ENCODE measurements around the gene ADSS1.
"Not testable (repeated sequence)": the region's sequence is repeated elsewhere in the genome, so short reads cannot be mapped to it uniquely, and the experiment has no call there.

ADSS1 gene

DNA sequence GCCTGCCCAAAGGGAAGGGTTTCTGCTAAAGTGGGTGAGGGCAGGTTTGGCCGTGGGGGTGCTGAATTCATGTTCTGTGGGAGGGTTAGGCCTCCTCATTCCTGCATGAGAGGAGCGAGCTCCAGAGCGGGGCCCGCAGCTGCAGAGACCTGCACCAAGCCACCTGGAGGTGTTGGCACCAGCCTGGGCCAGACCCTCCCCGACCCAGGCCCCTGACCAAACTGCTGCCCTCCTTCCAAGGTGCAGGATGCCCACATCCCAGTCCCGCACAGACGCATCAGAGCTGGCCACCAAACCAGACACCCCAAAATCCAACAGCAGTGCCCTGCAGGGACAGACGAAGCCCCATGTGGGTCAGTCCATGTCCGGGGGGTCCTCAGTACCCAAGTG lies 10.6 kb downstream of the ADSS1 start:
- DNase-seq (ENCODE audit: low read depth): no peak

GRCh38 chr14:104734991-104735779 lies 11.2 kb downstream of the ADSS1 start:
- DNase-seq (ENCODE audit: low read depth): no peak

DNA sequence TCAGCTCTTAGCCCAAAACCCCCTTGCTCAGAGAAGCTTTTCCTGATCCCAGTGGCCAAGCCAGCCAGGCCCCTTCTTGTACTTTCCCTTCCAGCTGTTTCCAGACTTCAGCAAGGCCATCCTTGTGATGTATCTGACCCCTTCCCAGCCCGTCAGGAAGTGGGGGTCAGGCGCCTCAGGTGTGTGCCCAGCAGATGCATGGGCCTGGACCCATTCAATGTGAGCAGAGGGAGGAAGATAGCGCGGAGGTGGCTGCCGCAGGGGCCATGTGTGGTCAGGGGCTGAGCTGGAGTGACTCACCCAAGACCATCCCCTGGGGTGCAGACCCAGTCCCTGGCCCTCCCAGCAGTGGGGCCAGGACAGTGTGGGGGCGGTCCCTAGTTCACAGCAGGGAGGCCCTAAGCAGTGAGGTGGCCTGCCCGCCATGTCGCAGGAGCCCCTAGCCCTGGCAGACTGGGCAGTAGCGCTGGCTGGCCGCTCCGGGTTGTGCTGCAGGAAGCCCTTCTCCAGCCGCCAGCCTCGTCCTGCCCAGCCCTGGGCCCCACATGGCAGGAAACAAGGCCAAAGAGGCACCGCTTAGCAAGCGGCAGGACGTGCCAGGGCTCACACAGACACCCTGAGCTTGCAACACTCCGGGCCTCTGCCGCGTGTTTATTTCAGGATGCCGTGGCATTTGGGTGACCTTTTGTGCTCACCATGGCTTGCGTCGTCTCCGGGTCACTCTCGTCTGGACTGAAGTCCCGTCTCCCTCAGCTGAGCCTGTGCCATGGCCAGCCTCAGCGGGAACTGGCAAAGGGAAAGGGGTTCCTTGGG lies 12.0 kb downstream of the ADSS1 start:
- no peak for DNase-seq (ENCODE audit: low read depth)

DNA sequence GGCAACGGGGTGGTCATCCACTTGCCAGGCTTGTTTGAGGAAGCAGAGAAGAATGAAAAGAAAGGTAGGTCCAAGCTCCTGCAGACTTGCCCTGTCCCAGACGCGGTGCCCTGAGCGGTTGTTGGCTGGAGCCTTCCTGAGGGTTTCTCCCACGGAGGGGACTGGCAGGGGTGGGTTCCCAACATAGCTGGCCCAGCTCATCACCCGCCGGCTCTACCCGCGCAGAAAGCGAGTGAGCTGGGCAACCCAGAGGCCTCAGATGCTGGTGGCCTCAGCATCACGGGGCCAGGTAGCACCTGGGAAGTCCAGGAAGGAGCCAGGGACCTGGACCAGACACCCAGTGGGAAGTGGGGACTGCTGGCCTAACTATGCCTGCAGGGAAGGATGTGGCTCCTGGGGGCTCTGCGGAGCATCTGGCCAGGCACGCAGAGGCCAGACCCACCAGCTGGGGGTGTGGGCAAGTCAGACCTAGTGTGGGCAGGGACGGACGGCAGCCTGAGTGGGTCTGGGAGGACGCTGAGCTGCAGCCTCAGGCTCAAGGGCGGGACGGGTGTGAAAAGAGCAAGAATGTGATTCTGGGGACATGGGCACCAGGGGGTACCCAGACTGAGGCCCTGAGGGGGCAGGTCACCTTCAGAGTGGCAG lies 14.5 kb downstream of the ADSS1 start:
- no peak for DNase-seq (ENCODE audit: low read depth)

DNA sequence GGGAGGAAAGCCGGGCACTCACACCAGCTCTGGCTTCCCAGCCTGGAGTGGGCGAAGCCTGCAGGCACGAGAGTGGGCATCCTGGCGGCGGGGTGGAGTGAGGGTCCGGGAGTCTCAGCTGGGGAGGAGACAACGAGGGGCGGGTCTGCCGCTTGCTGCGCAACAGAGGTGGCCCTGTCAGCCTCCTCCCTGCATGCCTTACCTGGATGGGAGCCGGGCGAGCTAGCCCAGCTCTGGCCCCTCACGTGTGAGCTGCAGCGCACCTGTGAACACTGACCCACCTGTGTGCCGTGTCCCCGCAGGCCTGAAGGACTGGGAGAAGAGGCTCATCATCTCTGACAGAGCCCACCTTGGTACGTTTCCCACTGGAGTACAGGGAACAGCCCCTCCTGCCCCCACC lies 15.0 kb downstream of the ADSS1 start:
- DNase-seq (ENCODE audit: low read depth): no peak

- no peak for DNase-seq (ENCODE audit: low read depth)
Observed at GRCh38 chr14:104739546-104740516, 15.8 kb downstream of the ADSS1 start.

GRCh38 chr14:104741108-104741802 lies 17.2 kb downstream of the ADSS1 start:
- DNase-seq (ENCODE audit: low read depth): no peak

- no peak for DNase-seq (ENCODE audit: low read depth)
Observed at GRCh38 chr14:104741803-104742251, 17.8 kb downstream of the ADSS1 start.

- no peak for DNase-seq (ENCODE audit: low read depth)
Observed at GRCh38 chr14:104742586-104743455, 18.8 kb downstream of the ADSS1 start.

DNA sequence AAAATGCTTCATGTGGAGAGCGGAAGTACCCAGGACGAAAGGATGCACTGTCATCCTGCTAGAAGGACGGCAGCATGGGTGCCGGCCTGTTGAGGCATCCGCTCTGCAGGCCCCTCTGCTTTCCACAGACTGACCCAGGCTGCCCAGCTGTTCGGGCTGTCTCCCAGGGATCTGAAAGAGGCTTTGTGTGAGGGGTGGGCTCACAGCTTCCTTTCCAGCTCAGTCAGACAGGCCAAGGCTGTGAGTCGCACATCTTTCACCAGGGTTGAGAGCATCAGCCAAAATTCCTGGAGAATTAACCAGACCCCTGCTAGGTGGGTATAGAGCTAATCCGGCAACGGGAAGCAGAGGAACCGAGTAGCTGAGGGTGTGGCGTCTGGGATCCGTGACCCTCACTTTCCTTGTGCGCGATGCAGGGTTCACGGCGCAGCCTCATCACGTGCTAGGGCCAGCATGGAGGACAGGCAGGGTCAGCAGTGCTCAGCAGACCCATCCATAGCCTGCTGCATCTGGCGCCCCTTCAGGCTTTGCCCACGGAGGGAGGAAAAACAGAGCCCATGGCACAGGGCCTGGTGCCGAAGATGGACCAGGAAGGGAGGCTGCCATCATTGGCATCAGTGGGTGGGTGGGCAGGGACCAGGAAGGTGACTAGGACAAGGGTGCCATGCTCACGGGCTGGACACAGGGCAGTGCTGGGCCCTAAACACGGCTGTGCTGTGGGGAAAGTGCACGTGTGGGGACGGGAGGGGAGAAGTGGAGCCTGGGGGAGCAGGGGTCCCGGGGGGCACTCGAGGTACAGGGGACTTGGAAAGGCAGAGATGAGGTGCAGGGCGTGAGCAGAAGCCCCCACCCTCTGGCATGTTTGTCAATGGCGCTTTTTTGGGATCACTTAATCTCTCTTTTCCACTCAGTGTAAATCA lies 19.7 kb downstream of the ADSS1 start:
- no peak for DNase-seq (ENCODE audit: low read depth)

GRCh38 chr14:104744484-104744883 lies 20.5 kb downstream of the ADSS1 start:
- DNase-seq (ENCODE audit: low read depth): no peak

- DNase-seq (ENCODE audit: low read depth): no peak
Observed at GRCh38 chr14:104745431-104745830, 21.4 kb downstream of the ADSS1 start.

DNA sequence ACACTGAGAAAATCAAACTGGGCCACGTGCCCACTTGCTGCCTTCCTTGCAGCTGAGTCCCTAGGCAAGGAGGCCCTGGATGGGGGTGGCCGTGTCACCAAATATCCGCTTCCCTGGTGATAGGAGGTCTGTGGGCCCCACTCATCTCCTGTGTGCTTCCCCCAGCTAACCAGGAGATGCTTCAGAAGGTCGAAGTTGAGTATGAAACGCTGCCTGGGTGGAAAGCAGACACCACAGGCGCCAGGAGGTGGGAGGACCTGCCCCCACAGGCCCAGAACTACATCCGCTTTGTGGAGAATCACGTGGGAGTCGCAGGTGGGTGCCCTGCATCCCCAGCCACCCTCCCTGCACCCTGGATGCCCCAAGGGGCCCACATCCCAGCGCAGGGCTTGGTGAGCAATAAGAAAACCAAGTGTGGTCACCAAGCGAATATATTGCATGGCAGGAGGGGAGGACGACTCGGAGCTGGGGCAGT lies 22.1 kb downstream of the ADSS1 start:
- no peak for DNase-seq (ENCODE audit: low read depth)

DNA sequence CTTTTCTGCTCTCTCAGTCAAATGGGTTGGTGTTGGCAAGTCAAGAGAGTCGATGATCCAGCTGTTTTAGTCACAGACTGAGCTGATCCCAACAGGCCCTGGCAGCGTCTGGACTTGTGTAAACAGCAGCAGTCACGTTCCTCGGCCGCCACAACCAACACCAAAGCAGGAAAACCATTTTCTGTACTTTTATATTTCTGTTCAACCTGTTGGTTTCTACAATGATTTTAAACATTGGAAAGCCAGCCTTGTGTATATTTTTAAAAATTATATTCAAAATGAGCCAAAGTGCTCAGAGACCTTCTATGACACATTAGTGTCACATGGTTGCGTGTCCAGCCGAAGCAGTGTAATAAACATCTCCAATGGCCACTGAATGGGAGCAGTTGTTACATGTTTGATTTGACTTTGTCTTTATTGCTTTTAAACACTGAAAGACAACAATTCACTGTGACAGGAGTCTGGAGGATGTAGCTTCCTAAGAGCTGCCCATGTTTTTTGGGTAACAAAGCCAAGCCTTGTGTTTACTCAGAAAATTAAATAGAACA lies 23.0 kb downstream of the ADSS1 start:
- DNase-seq (ENCODE audit: low read depth): no peak

DNA sequence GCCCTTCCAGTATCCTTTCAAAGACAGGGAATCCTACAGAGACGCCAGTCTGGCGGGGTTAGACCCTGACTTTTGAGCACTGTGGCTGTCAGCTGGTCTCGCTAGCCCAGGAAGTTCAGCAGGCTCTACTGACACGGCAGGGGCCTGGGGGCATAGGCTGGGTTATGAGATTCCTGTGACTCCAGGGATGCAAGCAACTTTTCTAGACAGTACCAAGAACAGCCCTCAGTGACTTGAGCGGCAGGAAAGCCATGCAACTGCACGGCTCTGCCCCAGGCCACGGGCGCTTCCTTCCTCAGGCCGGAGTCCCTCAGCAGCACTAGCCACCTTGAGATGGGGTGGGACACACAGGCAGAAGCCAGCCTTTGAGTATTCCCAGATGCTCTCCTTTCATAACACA lies 23.8 kb downstream of the ADSS1 start:
- DNase-seq (ENCODE audit: low read depth): no peak

DNA sequence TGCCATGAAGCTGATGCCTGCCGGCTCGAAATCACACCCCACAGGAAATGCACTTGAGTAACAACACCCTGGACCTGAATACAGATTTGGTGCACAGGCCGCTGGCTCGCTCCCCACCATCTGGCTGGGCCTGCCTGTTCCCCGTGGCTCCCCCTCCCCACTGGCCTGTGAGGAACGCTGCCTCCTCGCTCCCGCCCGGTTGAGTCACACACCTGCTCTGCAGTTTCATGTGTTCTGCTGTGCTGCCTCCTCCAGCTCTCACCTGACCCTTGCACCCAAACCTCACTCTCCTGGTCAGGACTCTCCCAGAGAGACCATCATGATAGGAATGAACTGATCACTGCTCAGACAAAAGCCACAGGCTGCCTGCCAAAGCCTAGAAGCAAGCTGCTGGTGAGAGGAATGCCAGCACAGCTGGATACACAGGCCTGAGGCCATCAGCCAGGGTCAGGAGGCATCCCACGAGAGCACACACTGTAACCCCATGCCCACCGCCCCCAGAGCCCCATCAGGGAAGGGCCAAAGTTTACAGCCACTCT lies 25.2 kb downstream of the ADSS1 start:
- no peak for DNase-seq (ENCODE audit: low read depth)

DNA sequence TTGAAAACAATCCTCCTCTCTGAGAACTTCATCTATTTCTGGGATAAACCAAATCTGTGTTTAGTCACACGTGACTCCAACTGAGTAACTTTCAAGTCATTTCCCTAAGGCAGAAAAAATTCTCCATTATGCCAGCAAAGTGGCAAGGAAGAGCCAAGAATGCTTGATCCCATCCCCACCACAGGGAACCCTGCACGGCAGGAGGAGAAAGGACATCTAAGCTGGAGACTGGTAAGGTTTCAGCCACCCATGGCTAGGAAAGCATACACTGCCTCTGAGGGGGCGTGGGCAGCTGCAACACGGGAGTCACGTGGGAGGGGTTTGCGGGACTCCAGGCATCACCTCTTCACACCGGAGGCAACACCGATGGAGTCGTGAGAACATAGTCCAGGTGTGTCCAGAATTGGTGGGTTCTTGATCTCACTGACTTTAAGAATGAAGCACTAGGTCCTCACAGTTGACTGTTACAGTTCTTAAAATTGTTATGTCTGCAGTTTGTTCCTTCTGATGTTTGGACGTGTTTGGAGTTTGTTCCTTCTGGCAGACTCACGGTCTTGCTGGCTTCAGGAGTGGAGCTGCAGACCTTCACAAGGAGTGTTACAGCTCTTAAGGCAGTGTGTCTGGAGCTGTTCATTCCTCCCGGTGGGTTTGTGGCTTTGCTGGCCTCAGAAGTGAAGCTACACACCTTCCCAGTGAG lies 26.2 kb downstream of the ADSS1 start:
- DNase-seq (ENCODE audit: low read depth): no peak

- not testable (repeated sequence) for DNase-seq (ENCODE audit: low read depth)
Observed at GRCh38 chr14:104750753-104751057, 26.7 kb downstream of the ADSS1 start.

Measured in stimulated activated CD8-positive, alpha-beta memory T cell treated with anti-CD3 and anti-CD28 coated beads, Interleukin-12 subunit alpha, Interleukin-12 subunit beta, amount 100 ng/mL, for 1 hour (primary cell).